Upper lobe of left lung (tissue), 4 donors: Measurements from ENCODE around the gene COBL.

Source experiments
- CTCF ChIP-seq, 6 experiments: fragments of 450-650 bp in 4 of 6; fragments of 200-600 bp in 2 of 6; sonication (generic) in 2 of 6; IDR thresholded peaks; one replicate each; pipeline ENCODE4 v1.5.1; 2016 to 2019; ENCODE audit warnings: antibody characterized with exemption in 6 of 6
- EP300 ChIP-seq, 4 donors: sonication (generic); formaldehyde crosslinking; IDR thresholded peaks; one replicate each; pipeline ENCODE4 v1.5.1; 2017; ENCODE audit warnings: antibody characterized with exemption in 4 of 4, control low read depth in 2 of 4
- POLR2A ChIP-seq, 4 donors: fragments of 450-650 bp; IDR thresholded peaks; one replicate each; pipeline ENCODE4 v1.5.1; 2016 to 2017; ENCODE audit warnings: antibody characterized with exemption in 4 of 4, mild to moderate bottlenecking in 2 of 4
- POLR2AphosphoS5 ChIP-seq, 2 donors: sonication (generic); formaldehyde crosslinking; IDR thresholded peaks; one replicate each; pipeline ENCODE4 v1.5.1; 2017; ENCODE audit warnings: antibody characterized with exemption in 2 of 2

GRCh38 chr7:51077316-51077986 is 239.2 kb downstream of the COBL start:
- TF ChIP-seq CTCF (IDR thresholded peaks at IDR 0.05) (no peak), POLR2A (IDR thresholded peaks at IDR 0.05) (no peak), POLR2AphosphoS5 (IDR thresholded peaks at IDR 0.05) (no peak), EP300 (IDR thresholded peaks at IDR 0.05) (no peak)
